Osteocyte (in vitro differentiated cells): ENCODE data around the gene TMEM145. TPM values are rescaled to one million over a fixed set of nuclear protein-coding genes. Genes with fewer than 3 reads are reported as not detected.
A peak's percentile ranks its signal among the peaks of the same experiment; 100 is the strongest.

ENCODE experiments used
- DNase-seq: peaks from one replicate; pipeline ENCODE4 v3.0.0; 2021; ENCODE audit warnings: mixed read lengths; ENCODE audit not compliant: unreplicated experiment; ENCODE audit errors: extremely low spot score
- H3K27ac Mint-ChIP-seq: one replicate; pipeline ENCODE4 v1.8.0; 2021; ENCODE audit warnings: mild to moderate bottlenecking, mixed read lengths; ENCODE audit not compliant: unreplicated experiment
- H3K27me3 Mint-ChIP-seq: one replicate; pipeline ENCODE4 v1.8.0; 2021; ENCODE audit warnings: mixed read lengths; ENCODE audit not compliant: unreplicated experiment
- H3K36me3 Mint-ChIP-seq: one replicate; pipeline ENCODE4 v1.8.0; 2021; ENCODE audit warnings: mixed read lengths; ENCODE audit not compliant: unreplicated experiment
- H3K4me1 Mint-ChIP-seq: one replicate; pipeline ENCODE4 v1.8.0; 2021; ENCODE audit warnings: mixed read lengths; ENCODE audit not compliant: unreplicated experiment
- H3K4me3 Mint-ChIP-seq: one replicate; pipeline ENCODE4 v1.8.0; 2021; ENCODE audit warnings: mild to moderate bottlenecking, moderate library complexity, mixed read lengths; ENCODE audit not compliant: unreplicated experiment
- H3K9me3 Mint-ChIP-seq: one replicate; pipeline ENCODE4 v1.8.0; 2021; ENCODE audit warnings: mixed read lengths; ENCODE audit not compliant: unreplicated experiment
- total RNA-seq: library from RNA; stranded (reverse); gene quantifications from 2 replicates; pipeline ENCODE4 v1.2.1, GENCODE V29; 2021
- TF ChIP-seq, protein P1 (sequence below): fragments of 200-600 bp; sonication (generic); IDR thresholded peaks from 2 replicates; pipeline ENCODE4 v1.5.0; 2021; ENCODE audit warnings: antibody characterized with exemption, mild to moderate bottlenecking, moderate library complexity

TMEM145 gene
- total RNA-seq, 1 donor from 2014 or later = 0.78 TPM

DNA sequence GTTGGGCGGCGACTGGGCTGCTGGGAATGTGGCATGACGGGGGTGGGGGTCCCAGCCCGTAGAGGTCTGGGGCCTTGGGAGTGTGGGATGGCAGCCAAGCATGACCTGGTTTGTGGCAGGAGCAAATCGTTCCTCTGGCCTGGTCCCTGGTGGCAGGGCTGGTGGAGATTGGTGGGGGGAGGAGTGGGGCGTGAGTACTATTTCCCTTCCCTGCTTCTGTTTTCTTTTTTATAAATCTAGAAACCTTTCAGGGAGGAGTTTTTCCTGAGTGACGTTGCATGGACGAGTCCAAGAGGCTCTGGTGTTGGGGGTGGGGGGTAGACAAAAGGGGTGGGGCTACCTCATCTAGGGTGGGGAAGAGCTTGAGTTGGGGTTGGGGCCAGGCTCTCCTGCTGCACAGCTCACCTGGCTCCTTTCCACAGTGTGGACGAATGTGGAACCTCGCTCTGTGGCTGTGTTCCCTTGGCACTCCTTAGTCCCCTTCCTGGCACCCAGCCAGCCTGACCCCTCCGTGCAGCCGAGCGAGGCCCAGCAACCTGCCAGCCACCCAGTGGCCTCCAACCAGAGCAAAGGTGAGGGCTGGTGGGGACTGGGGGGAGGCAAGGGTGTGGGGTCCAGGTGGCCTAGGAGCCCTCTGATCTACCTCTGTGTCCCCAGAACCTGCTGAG, 26.6 kb upstream of the TMEM145 start:
- Mint-ChIP-seq H3K27me3 (no peaks in the 10 kb centered on the region), H3K4me1 (peaks cover 31% of the 10 kb centered on the region), H3K27ac (peak overlapping the region; percentile 87), H3K9me3 (no peaks in the 10 kb centered on the region), H3K36me3 (peaks cover 16% of the 10 kb centered on the region), H3K4me3 (peak overlapping the region; percentile 88)
- TF ChIP-seq, protein P1, sequence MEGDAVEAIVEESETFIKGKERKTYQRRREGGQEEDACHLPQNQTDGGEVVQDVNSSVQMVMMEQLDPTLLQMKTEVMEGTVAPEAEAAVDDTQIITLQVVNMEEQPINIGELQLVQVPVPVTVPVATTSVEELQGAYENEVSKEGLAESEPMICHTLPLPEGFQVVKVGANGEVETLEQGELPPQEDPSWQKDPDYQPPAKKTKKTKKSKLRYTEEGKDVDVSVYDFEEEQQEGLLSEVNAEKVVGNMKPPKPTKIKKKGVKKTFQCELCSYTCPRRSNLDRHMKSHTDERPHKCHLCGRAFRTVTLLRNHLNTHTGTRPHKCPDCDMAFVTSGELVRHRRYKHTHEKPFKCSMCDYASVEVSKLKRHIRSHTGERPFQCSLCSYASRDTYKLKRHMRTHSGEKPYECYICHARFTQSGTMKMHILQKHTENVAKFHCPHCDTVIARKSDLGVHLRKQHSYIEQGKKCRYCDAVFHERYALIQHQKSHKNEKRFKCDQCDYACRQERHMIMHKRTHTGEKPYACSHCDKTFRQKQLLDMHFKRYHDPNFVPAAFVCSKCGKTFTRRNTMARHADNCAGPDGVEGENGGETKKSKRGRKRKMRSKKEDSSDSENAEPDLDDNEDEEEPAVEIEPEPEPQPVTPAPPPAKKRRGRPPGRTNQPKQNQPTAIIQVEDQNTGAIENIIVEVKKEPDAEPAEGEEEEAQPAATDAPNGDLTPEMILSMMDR = no peak
- no peak for DNase-seq

DNA sequence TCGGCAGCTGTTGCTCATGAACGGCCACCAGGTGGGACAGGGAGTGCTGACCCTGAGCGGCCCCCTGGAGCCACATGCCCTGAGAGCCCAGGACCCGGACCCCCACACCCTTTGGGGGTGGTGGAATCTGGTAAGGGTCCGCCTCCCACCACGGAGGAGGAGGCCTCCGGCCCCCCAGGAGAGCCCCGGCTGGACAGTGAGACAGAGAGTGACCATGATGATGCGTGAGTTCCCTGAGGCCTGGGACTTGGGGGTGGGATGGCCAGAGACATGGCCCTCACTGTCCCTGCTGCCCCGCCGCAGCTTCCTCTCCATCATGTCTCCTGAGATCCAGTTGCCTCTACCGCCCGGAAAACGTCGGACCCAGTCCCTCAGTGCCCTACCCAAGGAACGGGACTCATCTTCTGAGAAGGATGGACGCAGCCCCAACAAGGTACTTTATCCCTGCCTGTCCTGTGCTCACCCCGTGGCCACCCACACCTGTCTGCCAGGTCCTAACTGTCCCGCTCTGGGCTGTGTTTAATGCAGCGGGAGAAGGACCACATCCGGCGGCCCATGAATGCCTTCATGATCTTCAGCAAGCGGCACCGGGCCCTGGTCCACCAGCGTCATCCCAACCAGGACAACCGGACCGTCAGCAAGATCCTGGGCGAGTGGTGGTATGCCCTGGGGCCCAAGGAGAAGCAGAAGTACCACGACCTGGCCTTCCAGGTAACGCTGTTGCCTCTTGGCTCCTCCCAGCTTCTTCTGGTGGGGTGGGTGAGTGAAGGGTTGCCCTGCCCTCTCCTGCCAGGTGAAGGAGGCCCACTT, 25.9 kb upstream of the TMEM145 start:
- Mint-ChIP-seq H3K27me3 (no peaks in the 10 kb centered on the region), H3K9me3 (no peaks in the 10 kb centered on the region), H3K4me1 (peaks cover 24% of the 10 kb centered on the region), H3K4me3 (no peak overlapping the region), H3K36me3 (peaks cover 23% of the 10 kb centered on the region), H3K27ac (peak overlapping the region; percentile 14)
- TF ChIP-seq, protein P1 = no peak
- DNase-seq = no peak

DNA sequence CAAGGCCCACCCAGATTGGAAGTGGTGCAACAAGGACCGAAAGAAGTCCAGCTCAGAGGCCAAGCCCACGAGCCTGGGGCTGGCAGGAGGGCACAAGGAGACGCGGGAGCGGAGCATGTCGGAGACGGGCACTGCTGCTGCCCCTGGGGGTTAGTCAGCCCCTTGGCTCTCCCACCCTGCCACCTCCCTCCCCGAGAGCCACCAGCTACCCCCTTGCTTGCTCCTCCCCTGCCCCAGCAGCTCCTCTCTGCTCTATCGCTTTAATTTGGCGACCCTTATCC, 25.3 kb upstream of the TMEM145 start:
- TF ChIP-seq, protein P1 = no peak
- no peak overlapping the region for H3K4me3 Mint-ChIP-seq
- H3K9me3 Mint-ChIP-seq = no peaks in the 10 kb centered on the region
- H3K27me3 Mint-ChIP-seq = no peaks in the 10 kb centered on the region
- no peak overlapping the region for H3K27ac Mint-ChIP-seq
- peaks cover 19% of the 10 kb centered on the region for H3K4me1 Mint-ChIP-seq
- DNase-seq = no peak
- H3K36me3 Mint-ChIP-seq = peaks cover 23% of the 10 kb centered on the region

DNA sequence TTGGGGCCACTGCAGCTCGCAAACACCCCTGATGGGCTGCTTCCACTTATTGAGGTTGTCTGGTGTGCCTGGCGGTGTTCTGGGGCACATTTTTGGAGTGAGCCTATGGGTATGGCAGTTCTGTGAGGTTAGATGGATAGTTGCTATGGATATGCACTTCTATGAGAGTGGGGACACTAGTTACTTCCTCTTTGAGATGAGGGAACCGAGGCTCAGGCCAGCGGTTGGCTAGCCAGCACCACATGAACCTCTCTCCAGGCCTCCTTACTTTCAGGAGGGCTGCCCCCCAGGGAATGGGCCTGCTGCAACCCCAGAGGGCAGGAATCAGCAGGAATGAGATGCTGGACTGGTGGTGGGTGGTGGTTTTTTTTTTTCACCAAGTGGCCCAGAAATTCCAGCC, 24.7 kb upstream of the TMEM145 start:
- Mint-ChIP-seq H3K27me3 (no peaks in the 10 kb centered on the region), H3K36me3 (peaks cover 25% of the 10 kb centered on the region), H3K4me3 (no peak overlapping the region), H3K4me1 (peaks cover 20% of the 10 kb centered on the region), H3K27ac (no peak overlapping the region), H3K9me3 (no peaks in the 10 kb centered on the region)
- DNase-seq = no peak
- TF ChIP-seq, protein P1 = no peak

DNA sequence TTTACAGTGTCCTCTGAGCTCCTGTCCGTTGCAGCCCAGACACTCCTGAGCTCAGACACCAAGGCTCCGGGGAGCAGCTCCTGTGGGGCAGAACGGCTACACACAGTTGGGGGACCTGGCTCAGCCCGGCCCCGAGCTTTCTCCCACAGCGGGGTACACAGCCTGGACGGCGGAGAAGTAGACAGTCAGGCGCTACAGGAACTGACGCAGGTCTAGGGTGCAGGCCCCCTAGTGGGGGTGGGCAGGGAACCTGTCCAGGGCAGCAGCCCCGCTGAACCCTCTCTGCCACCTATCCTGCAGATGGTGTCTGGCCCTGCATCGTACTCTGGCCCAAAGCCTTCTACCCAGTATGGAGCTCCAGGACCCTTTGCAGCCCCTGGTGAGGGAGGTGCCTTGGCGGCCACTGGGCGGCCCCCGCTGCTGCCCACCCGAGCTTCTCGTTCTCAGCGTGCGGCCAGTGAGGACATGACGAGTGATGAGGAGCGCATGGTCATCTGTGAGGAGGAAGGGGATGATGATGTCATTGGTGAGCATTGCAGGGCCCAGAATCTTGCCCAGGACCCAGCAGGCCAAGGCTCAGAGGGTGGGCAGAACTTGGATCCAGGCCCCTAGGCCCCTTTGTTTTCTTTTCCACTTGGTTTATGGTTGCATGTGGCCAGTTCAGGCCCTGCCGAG, 24.1 kb upstream of the TMEM145 start:
- Mint-ChIP-seq H3K27ac (no peak overlapping the region), H3K9me3 (no peaks in the 10 kb centered on the region), H3K4me3 (no peak overlapping the region), H3K36me3 (peaks cover 29% of the 10 kb centered on the region), H3K4me1 (peaks cover 20% of the 10 kb centered on the region), H3K27me3 (no peaks in the 10 kb centered on the region)
- no peak for DNase-seq
- TF ChIP-seq, protein P1 = no peak
